Measurements from ENCODE around the gene ZNF683.

The ZNF683 gene

DNA sequence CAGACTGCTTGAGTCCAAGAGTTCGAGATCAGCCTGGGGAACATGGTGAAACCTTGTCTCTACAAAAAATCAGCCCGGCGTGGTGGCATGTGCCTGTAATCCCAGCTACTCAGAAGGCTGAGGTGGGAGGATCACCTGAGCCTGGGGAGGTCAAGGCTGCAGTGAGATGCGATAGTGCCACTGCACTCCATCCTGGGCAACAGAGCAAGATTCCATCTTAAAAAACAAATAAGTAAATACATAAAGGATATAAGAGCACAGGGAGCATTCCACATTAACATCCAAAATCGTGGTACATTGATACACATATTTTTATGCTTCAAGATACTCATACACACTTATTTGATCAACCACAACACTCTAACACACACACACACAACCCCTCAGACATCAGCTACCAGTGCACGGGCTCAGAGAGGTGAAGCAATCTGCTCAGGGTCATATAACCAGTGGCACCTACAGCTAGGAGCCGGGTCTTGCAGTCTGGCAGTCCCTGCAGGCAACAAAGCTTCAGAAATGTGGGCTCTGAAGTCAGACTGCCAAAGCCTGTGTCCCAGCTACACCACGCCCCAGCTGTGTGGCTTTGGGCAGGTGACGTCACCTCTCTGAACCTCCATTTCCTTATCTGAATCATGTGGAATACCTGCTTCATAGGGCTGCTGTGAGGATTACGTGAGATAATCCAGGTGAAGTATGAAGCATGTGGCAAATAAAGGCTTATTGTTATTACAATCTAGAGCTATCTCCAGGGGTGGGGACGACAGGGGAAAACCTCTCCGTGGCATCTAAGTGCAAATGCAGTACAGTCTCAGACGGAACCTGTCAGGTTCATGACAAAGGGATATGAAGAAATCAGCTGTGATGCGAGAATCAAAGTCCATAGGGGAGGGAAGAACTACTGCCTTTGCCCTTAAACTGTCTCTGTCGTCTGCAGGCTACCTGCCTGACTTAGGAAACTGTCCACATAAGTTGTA is 13.9 kb downstream of the ZNF683 start:
- peak in 2 of 4 experiments; percentile 40 to 51 for DNase-seq (ENCODE audit: low read depth in 4 of 4, low spot score in 1 of 4)

DNA sequence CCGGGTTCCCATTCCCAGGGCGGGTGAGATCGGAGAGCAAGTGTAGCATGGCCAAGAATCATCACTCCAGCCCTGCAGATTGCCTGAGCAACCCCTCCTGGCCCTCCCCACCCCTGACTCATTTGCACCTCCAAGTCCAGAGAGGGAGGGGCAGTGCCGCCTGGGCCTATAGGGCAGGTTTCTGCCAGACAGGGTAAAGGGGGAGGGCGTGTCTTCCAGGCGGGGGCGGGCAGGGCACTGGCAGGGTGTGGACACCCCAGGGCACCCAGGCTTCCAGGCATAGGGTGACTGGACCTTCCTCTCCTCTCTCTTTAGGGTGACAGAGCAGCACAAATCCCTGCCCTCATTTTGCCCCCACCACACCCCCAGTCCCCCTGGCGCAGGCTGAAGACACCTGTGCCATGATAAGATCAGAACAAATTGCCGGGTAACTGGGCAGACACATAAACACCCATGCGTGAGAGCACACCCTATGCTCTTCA is 15.4 kb downstream of the ZNF683 start:
- no peak for DNase-seq (ENCODE audit: low read depth in 4 of 4, low spot score in 1 of 4)

DNA sequence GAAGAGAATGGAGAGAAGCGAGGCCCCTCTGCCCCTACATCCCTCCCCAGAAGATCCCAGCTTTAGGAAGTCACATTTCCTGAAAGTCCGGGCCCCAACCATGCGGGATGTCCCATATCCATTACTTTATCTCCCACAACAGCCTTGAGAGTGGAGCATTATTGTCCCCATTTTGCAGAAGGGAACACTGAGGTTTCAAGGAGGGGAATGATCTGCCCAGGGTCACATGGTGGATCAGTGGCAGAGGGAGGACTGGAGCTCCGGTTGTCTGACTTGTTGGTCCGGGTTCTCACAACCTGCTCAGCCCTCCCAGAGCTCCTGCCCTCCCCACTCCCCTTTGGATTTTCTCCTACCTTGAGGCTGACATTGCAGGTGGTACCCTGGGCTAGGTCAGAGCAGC is 16.4 kb downstream of the ZNF683 start:
- DNase-seq (ENCODE audit: low read depth in 4 of 4, low spot score in 1 of 4) = no peak

DNA sequence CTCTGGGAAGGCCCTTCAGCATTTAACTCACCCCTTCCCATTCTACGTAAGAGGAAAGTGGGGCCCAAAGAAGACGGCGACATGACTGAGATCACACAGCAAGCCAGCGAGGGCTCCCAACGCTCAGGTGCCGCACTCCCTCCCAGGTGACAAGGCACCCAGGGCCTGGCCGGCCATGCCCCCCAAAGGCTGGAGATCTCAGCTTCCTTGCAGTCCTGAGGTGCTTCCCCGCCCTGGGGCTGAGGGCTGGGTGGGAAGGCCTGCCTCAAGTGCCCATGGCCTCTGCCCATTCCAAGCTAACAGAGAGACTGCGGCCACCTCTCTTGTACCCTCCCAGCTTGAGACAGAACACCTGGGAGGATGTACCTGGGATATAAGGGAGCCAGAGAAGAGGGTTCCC is 17.6 kb downstream of the ZNF683 start:
- DNase-seq (ENCODE audit: low read depth in 4 of 4, low spot score in 1 of 4) = no peak

DNA sequence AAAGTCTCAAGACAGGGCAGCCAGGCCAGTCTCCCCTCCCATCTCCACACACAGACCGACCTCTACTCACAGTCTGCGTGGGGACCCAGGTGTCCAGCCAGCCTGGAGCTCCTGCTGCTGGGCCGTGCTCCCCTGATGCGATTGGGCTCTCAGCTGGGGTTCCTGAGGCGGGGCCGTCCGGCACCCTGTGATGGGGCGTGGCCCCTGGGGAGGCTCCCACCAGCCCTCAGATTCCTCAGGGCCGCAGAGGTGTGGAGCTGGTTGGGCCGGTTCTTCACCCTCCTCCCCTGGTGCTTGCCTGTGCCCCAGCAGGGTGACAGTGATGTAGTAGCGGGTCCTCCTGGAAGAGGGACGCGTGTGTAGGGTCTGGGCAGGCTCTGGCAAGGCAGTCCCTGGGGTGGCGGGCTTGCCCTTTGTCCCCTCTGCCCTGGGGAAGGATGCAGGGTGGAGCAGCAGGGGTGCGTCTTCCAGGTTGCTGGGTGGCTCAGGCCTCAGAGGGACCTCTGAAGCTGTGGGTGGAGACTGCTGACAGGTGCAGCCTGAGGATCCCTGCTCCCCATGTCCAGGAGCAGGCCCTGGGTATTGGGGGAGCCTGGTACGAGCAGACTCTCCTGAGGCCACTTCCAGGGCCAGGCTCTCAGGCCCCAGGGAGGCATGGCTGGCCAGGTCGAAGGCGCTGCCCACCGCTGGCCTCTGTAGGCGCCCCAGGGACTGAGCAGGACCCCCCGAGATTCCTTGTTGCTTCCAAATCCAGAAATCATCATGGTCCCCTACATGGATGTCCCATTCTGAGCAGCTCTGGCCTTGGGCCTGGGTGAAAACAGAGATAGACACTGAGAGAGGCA is 18.4 kb downstream of the ZNF683 start, which contains the start of gene CRYBG2:
CRYBG2 (minus strand) TSS at position 155 of the 845 bp plus-strand sequence. CDS start 7,473 bp downstream, outside the sequence.
- no peak for DNase-seq (ENCODE audit: low read depth in 4 of 4, low spot score in 1 of 4)

DNA sequence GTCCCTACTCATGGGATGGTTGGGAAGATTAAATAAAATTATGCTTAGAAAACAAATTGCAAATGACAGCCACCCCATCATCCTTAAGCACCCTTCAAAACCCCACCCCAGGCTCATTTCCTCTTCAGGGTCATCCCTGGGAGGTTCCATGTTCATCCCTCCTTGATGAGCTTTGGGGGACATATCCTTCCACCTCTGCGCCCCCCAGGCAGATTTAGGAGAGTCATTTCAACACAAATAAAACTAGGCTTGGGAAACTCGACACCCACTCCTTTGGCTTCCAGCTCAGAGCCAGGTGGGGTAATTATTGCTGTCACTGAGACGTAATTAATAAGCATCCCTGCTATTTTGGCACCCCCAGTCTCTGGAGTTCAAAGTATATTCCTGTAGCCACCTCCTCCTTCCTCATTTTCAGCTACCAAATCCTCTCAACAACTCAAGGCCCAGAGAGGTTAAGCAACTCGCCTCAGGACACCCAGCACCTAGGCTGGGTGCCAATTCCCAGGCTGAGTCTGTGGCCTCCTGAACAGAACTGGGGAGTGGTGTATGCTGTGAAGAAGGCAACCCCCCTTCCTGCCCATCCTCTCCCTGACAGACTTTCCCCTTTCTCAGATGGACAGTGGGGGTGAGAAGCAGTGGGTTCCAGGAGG is 19.2 kb downstream of the ZNF683 start:
- DNase-seq (ENCODE audit: low read depth in 4 of 4, low spot score in 1 of 4) = no peak

DNA sequence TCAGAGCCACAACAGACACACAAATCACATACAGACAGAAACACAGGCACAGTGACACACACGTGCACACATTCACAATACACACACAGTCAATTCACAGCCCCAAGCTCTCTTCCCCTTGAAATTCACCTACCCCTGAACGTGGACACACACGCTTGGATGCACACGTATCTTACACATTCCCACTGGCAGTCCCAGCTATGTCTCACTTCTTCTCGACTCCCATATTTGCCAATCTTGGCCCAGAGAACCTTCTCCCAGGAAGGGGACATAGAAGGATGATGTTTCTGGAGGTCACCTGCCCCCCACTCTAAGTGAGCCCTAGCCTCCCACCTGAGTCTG is 20.2 kb downstream of the ZNF683 start:
- DNase-seq (ENCODE audit: low read depth in 4 of 4, low spot score in 1 of 4) = no peak

DNA sequence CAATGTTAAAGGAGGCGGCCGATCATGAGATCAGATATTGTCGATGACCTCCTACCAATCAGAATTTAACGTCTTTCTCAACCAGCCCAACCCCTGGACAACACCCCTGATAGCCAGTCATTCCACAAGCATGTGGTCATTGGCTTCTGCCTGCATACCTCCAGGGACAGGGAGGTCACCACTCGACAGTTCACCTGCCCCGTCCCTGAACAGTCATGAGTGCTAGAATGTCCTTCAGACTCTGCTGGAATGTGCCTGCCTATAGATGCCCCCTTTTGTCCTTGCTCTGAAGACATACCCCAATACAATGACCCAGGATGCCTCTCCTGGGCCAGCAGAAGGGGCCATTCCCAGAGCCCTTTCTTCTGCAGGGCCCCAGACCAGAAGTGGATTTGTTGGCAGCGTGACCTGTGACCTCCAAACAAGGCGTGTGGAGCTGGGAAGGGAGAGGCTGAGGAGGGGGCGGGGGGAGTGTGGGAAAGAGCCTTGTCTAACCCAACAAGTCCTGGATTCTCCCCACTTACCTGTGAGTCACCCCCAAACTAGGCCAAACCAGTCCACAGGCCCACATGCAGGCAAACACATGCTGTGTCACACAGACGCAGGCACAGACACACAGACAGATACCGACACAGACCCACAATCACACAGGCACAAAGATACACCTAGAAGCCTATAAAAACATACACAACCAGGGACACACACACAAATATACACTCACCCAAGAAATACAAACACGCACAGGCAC is 20.8 kb downstream of the ZNF683 start:
- no peak for DNase-seq (ENCODE audit: low read depth in 4 of 4, low spot score in 1 of 4)

DNA sequence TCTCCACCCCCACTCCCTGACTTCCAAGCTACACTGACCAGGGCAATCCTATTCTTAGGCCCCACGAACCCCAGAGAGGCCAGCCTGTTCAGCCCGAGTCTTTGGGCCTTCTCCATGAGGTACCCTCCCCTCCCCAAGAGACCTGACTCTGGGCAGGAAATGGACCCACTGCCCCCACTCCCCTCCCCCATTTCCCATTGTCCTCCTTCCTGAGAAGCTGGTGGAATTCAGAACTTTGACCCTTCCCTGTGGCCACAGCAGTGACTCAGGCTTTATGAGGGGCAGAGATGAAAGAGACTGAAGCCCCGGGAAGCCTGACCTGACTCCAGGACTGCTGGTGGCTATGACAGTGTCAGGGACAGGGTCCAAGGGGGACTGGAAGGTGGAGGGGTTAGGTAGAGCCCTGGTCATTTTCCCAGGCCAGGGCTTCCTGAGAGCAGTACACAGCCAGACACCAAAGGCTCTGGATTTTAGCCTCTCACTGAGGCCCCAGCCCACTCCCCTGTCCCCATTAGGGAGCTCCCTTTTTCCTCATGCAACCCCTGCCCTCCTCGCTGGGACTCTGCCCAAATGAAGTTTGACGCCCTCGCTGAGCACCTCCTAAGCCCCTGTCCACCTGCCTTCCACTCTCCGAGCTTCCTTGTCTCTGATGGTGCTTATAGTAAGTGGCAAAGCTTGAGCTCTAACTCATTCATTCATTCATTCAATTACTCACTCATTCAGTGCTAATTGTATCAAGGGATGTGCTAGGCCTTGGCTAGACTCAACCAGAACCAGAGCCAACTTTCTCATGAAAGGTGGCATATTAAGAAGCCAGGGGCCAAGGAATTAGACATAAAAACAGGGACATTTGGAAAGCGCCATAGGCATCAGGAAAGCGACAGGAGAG is 21.6 kb downstream of the ZNF683 start:
- no peak for DNase-seq (ENCODE audit: low read depth in 4 of 4, low spot score in 1 of 4)

DNA sequence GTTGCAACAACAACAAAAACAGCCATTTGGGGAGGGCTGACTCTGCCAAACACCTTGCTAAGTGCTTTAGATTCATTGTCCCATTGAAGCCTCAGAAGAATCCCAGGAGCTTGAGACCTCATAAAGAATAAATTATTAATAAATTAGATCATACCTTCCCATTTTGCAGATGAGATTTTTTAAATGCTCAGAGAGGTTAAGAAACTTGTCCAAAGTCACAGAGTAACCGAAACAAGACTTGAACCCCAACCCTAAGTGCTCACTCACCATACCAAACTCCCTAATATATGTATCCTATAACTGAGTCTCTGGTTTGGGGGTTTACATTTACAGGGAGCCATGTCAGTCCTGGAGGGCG is 22.2 kb downstream of the ZNF683 start:
- DNase-seq (ENCODE audit: low read depth in 4 of 4, low spot score in 1 of 4) = no peak

DNA sequence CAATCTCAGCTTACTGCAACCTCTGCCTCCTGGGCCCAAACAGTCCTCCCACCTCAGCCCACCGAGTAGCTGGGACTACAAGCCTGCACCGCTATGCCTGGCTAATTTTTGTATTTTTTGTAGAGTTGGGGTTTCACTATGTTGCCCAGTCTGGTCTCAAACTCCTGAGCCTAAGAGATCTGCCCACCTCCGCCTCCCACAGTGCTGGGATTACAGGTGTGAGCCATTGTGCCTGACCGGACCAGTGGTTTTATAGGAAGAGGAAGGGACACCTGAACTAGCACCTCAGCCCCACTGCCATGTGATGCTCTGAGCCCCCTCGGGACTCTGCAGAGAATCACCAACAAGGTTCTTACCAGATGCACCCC is 22.7 kb downstream of the ZNF683 start:
- DNase-seq (ENCODE audit: low read depth in 4 of 4, low spot score in 1 of 4) = no peak

DNA sequence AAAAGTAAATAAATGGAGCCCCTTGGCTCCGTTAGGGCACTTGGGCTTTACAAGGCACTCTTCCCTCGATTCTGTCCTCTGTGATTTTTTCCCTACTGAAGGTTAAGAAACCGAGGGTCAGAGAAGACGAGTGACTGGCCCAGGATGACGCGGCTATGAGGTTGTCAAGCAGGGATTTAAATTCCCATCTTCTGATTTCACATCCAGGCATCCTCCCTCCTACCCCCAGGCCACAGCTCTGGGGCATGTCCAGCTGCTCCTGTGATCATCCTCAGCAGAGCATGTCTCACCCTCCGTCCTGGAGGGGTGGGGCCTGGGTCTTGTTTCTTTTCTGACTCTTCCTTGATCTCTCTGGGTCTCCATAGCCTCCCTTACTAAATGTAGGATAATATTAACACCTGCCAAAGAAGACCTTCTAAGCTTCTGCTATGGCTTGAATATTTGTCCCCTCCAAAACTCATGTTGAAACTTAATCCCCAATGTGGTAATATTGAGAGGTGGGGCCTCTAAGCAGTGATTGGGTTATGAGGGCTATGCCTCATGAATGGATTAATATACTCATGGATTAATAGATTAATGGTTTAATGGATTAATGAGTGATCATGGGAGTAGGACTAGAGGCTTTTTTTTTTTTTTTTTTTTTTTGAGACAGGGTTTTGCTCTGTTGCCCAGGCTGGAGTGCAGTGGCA is 23.2 kb downstream of the ZNF683 start:
- DNase-seq (ENCODE audit: low read depth in 4 of 4, low spot score in 1 of 4) = no peak

DNA sequence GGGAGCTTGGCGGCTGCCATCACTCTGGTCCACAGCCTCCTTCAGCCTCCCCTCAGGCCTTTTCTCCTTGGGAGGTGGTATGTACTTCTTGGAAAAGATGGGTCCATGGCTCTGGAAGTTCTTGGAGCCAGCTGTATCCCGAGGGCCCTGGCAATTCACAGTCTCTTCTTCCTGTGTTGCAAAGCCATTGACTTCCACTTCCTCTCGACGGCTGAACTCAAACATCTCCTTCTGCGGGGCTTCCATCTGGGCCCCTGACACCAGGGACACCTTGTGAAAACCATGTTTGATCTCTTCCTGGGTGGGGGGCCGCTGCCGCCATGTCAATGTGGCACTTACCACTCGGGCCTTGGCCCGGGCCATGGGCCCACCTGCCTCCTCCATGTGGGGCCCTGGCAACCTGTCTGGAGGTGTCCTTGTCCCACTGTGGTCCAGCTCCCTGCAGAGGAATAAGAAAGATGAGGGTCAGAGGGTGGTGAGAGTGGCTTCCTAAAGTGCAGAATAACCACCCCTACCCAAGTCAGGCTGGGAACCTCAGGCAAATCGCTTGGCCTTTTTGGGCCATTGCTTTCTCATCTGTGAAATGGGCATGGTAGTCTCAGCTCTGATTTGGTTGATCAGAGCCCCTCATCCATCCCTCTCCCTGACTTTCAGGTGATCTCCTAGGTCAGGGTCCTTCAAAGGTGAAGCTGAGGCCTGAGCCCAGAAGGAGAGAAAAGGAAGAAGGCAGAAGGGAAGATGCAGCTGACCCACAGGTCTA is 26.1 kb downstream of the ZNF683 start:
- no peak for DNase-seq (ENCODE audit: low read depth in 4 of 4, low spot score in 1 of 4)

DNA sequence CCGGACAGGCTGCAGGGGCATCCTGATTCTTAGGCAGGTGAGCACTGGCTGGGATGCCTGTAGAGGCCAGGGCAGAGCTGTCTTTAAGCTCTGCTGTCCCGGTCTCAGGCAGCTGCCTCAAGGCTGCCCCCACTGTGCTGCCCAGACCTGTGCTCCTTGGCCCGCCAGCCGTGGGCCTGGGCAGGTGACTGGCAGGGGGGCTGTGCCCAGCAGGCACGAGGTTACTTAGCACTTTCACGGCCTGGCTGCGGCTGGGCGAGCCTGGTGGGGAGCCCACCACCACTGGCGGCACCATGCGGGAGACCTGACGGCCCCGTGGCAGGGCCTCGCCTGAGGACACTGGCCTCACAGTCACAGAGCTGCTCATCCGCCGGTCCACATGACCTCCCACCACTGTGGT is 26.8 kb downstream of the ZNF683 start:
- DNase-seq (ENCODE audit: low read depth in 4 of 4, low spot score in 1 of 4) = no peak

DNA sequence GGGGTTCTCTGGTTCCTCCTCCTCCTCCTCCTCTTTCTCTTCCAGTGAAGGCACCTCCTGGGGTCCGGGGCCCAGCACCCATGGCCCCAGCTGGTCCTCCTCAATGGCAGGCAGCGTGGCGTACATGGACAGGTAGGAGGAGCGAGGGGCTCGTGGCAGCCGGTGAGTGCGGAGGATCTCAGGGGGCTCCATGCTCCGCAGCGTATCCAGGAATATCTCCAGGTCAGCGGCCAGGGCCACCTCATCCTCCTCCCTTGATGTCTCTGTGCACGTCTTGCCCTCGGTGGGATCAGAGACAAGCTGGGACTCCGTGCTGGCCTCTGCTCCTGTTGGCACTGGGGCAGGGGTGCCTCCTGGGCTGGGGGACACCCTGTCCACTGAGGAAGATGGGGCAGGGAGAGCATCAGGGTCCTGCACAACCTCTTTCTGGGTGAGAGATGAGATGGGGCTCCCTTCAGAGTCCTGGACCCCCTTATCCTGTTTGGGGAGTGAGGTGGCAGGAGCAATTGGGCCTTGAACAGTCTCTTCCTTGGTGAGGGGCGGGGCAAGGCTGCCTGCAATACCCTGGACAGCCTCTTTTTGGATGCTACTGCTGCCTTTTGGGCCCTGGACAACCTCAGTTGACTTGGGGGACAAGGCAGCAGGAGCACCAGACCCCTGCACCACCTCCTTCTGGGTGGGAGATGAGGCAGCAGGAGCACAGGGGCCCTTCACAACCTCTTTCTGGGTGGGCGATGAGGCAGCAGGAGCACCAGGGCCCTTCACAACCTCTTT is 28.2 kb downstream of the ZNF683 start:
- no peak for DNase-seq (ENCODE audit: low read depth in 4 of 4, low spot score in 1 of 4)

DNA sequence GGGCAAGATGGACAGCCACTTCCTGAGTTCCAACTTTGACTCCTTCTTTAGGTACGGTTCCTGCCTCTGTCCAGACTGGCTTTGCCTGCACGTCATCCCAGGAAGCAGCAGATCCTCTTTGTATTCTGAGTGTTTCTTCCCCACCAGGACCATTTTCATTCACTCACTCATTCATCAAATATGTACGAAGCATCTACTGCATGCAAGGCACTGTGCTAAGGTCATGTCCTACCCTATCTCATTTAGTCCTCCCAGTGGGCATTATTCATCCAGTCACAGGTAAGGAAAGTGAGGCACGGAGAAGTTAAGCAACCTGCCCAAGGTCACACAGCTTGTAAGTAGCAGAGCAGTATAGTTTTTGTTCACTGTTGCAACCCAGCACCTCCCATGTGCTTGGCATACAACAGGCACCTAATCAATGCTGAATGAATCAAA is 32.5 kb downstream of the ZNF683 start:
- DNase-seq (ENCODE audit: low read depth in 4 of 4, low spot score in 1 of 4) = no peak

DNA sequence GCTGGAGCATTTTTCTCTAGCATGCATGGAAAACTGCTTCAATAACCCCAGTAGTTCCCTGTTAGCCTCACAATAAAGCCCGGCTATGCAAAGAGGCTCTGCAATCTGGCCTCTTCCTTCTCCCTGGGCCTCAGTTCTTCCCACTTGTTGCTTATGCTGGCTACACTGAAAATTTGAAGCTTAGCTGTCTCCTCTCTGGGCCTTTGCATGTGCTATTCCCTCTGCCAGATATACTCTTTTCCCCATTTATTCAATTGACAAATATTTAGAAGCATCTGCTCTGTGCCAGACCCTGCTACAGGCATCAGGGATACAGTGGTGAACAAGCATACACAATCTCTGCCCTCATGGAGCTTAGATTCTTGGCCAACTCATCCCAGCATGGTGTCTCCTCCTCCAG is 33.9 kb downstream of the ZNF683 start:
- no peak for DNase-seq (ENCODE audit: low read depth in 4 of 4, low spot score in 1 of 4)

DNA sequence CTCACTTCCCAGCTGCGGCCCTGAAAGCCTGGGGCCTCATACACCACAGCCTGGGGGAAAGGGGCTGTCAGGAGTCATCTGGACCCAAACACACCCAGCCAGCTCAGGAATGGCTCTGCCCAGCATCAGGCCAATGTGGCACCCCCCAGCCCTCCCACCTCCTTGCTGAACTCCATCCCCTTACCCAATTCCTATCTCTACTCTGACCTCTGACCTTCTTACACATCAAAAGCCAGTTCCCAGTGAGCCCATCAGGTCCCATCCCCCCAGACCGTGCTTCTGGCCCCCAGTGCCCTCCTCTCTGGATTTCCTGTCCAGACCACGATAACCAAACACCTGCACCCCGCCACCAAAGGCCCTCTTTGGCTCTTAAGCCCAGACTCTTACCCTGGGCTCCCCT is 34.9 kb downstream of the ZNF683 start:
- no peak for DNase-seq (ENCODE audit: low read depth in 4 of 4, low spot score in 1 of 4)

All from stimulated activated CD4-positive, alpha-beta T cell treated with anti-CD3 and anti-CD28 coated beads, Interleukin-1b, Interleukin-23, amount 100 ng/mL, for 24 hours (primary cell).